Measurements from ENCODE around the gene ATP6AP1. TPM values are rescaled to one million over a fixed set of nuclear protein-coding genes. Genes with fewer than 3 reads are reported as not detected.
A peak's percentile ranks its signal among the peaks of the same experiment; 100 is the strongest.
"Not testable (repeated sequence)": the region's sequence is repeated elsewhere in the genome, so short reads cannot be mapped to it uniquely, and the experiment has no call there.

Gene ATP6AP1, protein sequence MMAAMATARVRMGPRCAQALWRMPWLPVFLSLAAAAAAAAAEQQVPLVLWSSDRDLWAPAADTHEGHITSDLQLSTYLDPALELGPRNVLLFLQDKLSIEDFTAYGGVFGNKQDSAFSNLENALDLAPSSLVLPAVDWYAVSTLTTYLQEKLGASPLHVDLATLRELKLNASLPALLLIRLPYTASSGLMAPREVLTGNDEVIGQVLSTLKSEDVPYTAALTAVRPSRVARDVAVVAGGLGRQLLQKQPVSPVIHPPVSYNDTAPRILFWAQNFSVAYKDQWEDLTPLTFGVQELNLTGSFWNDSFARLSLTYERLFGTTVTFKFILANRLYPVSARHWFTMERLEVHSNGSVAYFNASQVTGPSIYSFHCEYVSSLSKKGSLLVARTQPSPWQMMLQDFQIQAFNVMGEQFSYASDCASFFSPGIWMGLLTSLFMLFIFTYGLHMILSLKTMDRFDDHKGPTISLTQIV
- 29.2 and 46.6 TPM in 2 replicates for total RNA-seq (2014; rRNA removed; shearing (Covaris generic); ENCODE audit: low replicate concordance)

DNA sequence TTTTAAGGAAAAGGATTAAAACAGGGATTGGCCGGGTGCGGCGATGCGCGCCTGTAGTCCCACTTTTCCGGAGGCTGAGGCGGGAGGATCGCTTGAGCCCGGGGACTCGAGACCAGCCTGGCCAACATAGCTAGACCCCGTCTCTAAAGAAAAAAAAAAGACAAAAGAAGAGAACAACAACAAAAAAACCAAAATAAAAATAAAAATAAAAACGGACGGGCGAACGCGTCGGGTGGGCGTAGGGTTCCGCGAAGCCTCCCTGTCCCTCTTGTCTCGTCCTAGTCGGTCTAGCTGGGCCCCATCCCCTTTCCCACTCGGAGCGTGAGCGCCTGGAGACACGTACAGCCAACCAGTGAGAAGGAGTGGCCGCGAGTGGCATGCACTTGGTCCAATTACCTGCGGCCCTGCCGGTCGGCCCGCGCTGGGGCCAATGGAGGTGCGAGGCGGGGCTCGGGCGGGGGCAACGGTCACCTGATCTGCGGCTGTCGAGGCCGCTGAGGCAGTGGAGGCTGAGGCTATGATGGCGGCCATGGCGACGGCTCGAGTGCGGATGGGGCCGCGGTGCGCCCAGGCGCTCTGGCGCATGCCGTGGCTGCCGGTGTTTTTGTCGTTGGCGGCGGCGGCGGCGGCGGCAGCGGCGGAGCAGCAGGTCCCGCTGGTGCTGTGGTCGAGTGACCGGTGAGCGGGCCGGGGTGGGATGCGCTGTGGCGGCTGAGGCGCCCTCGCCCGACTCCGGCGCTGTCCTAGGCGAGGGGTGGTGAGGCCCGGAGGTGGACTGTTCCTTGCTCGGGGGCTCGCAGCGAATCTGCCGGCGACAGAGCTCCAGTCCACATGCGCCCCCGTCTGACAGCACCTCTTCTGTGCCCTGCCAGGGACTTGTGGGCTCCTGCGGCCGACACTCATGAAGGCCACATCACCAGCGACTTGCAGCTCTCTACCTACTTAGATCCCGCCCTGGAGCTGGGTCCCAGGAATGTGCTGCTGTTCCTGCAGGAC, at the start of gene ATP6AP1:
Gene ATP6AP1, plus strand, starts transcription at position 502 of the 996 bp plus-strand sequence. Its CDS starts 16 bp downstream, at position 518.
- in situ Hi-C loops (cut with HindIII; ENCODE audit: low pct_unique_long_range_greater_than_20kb, low sequenced_read_pairs), result no loop called here
- DNase-seq (ENCODE audit: low read depth), result peak; percentile 88

DNA sequence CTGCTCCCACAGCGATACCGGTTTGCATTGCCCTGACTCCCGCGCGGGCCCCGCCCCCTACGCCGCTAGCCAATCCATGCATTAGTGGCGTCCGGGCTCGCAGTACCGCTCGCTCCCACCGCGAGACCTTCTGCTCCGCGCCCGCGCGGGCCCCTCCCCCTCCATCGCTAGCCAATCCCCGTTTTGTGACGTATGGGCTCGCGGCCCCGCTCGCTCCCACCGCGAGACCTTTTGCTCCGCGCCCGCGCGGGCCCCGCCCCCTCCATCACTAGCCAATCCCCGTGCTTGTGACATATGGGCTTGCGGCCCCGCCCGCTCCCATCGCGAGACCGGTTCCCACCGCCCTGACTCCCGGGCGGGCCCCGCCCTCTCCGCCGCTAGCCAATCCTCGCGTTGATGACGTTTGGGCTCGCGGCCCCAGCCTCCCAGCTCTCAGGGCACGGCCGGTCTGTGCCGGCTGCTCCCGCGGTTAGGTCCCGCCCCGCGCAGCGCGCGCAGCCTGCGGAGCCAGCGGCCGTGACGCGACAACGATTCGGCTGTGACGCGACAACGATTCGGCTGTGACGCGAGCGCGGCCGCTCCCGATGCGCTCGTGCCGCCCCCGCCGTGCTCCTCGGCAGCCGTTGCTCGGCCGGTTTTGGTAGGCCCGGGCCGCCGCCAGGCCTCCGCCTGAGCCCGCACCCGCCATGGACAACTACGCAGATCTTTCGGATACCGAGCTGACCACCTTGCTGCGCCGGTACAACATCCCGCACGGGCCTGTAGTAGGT, 49.5 kb upstream of the ATP6AP1 start, which contains the start of gene EMD:
Gene EMD, plus strand, starts transcription at position 497 of the 770 bp plus-strand sequence. Its CDS starts 190 bp downstream, at position 687.
- in situ Hi-C loops (cut with HindIII; ENCODE audit: low pct_unique_long_range_greater_than_20kb, low sequenced_read_pairs), result no loop called here
- DNase-seq (ENCODE audit: low read depth), result peak; percentile 98

DNA sequence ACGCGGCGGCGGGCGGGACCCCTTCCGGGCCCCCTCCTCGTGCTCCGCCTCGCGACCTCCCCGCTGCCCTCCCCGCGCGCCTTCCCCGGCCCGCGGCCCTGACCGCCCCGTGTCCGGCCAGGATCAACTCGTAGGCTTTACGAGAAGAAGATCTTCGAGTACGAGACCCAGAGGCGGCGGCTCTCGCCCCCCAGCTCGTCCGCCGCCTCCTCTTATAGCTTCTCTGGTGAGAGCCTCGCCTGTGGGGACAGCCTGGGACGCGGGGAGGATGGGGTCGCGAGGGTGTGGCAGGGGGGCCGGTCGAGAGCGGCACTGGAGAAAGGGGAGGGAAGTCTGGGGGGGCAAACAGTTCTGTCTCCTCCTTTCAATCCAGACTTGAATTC, 48.9 kb upstream of the ATP6AP1 start:
- DNase-seq (ENCODE audit: low read depth), result no peak
- in situ Hi-C loops (cut with HindIII; ENCODE audit: low pct_unique_long_range_greater_than_20kb, low sequenced_read_pairs), result no loop called here

DNA sequence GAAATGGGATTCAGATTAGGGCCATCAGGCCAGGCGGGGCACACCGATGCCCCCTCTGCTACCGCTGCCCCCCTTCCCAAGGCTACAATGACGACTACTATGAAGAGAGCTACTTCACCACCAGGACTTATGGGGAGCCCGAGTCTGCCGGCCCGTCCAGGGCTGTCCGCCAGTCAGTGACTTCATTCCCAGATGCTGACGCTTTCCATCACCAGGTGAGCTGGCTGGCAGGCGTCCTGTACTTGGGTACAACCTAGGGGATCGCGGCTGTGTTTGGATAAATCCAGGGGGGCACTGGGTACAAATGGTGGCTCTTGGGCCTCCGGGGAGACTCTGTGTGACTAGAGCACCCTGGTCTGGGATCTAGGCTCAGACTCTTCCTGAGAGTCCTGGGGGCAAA, 48.3 kb upstream of the ATP6AP1 start:
- in situ Hi-C loops (cut with HindIII; ENCODE audit: low pct_unique_long_range_greater_than_20kb, low sequenced_read_pairs), result no loop called here
- DNase-seq (ENCODE audit: low read depth), result no peak

DNA sequence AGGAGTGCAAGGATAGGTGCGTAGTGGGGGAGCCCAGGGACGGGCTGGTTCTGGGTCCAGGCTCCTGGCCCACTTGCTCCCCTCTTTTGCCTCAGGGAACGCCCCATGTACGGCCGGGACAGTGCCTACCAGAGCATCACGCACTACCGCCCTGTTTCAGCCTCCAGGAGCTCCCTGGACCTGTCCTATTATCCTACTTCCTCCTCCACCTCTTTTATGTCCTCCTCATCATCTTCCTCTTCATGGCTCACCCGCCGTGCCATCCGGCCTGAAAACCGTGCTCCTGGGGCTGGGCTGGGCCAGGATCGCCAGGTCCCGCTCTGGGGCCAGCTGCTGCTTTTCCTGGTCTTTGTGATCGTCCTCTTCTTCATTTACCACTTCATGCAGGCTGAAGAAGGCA, 47.7 kb upstream of the ATP6AP1 start:
- in situ Hi-C loops (cut with HindIII; ENCODE audit: low pct_unique_long_range_greater_than_20kb, low sequenced_read_pairs), result no loop called here
- DNase-seq (ENCODE audit: low read depth), result no peak

DNA sequence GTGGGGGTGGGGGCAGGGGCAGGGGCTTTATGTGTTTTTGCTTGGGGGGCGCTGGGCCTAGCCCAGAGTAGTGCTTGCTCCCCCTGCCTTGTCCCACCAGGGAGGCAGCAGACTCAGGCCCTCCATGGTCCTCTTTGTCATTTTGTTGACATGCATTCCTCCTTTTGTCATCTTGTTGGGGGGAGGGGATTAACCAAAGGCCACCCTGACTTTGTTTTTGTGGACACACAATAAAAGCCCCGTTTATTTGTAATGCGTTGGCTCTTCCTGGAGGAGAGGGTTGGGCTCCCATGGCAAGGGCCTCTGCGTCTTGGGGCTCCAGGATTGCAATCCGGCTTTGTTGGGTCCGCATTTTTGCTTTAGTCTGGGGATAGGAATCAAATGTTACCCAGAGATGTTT, 47.2 kb upstream of the ATP6AP1 start:
- DNase-seq (ENCODE audit: low read depth), result no peak

DNA sequence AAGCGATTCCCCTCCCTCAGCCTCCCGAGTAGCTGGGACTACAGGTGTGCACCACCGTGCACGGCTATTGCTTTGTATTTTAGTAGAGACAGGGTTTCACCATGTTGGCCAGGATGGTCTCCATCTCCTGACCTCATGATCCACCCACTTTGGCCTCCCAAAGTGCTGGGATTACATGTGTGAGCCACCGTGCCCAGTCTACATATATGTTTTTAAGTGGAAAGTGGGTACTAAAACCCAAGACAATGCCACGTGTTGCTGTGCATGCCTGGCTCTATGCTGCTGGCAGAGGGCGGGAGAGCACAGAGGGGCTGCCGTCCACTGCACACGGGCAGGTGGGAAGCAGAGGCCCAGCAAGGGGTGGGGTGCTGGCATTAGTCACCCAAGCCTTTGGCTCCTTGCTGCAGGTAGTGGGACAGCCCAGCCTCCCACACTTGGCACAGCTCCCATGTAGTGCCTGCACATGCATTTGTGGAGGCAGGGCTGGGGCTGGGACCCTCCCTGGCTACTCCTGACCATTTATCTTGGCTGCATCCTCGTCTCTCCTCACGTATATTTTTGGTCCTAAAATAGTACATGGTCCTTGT, 45.9 kb upstream of the ATP6AP1 start:
- in situ Hi-C loops (cut with HindIII; ENCODE audit: low pct_unique_long_range_greater_than_20kb, low sequenced_read_pairs), result no loop called here
- DNase-seq (ENCODE audit: low read depth), result no peak

More for the DNA sequence above, 47.2 kb upstream of the ATP6AP1 start:
- in situ Hi-C loops (cut with HindIII; ENCODE audit: low pct_unique_long_range_greater_than_20kb, low sequenced_read_pairs), result no loop called here

DNA sequence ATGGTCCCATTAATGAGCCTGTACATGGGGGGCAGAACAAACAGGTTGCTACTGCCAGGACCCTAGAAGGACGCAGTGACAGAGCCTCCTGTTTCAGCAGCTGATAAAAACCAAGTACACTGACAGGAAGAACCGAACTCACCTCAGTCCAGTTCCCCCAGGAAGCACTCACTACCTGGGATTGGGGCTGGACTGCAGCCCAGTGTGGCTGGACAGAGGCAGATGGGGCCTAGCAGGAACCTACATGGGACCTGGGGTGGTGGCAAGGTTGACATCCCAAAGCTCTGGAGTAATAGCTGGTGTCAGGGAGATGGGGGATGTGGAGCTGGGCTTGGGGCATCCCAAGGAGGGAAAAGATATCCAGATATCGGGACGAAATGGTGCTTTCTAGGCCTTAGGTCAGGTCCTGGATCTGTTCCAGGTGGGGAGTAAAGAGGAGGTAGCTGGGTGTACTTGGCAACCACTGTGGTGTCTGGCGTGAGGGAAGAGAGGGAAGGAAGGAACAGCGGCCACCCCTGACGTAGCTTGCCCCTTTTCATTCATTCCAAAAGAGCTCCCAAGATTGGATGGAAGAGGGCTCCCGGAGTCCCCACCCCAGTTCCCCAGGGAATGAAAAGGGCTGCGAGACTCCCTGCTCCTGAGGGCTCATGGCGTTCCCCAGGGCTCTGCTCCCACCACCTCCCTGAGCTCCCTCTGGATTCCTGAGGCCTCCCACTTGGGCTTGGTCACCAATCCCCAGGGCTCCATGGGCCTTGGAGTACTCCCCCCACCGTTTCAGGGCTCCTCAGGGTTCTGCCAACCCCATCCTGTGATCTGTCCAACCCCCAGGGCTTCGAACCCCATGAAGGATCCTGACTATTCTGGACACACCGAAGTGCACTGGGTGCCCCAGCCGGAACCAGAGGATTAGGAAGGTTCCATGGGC, 44.9 kb upstream of the ATP6AP1 start:
- in situ Hi-C loops (cut with HindIII; ENCODE audit: low pct_unique_long_range_greater_than_20kb, low sequenced_read_pairs), result no loop called here

DNA sequence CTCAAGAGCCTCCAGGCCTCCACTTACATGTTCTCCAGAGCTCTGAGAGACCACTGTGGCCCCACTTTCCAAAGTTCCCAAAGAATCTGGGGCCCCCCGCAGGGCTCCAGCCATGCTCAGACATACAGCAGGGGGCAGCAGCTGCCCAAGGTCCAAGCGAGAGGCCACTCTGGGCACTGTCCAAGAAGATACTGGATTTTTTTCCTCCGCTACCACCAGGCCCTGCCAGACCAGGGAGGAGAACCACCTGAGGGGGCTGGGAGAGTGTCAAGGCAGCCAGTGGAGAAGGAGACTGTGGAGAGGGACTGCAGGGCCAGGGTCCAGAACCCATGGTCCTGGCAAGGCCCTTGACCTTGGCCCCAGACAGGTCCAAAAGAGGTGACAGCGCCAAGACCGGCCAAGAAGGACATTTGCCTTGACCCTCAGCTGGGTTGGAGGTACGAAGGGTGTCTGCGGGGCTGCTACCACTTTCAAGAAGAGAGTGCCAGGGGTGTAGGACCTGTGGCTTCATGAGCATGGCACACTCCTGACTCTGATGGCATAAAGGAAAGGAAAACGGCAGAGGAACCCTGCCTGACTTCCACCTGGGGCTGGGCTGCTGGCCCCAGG, 44.1 kb upstream of the ATP6AP1 start:
- in situ Hi-C loops (cut with HindIII; ENCODE audit: low pct_unique_long_range_greater_than_20kb, low sequenced_read_pairs), result no loop called here
- no peak for DNase-seq (ENCODE audit: low read depth)

More for the DNA sequence above, 44.9 kb upstream of the ATP6AP1 start:
- DNase-seq (ENCODE audit: low read depth), result no peak

DNA sequence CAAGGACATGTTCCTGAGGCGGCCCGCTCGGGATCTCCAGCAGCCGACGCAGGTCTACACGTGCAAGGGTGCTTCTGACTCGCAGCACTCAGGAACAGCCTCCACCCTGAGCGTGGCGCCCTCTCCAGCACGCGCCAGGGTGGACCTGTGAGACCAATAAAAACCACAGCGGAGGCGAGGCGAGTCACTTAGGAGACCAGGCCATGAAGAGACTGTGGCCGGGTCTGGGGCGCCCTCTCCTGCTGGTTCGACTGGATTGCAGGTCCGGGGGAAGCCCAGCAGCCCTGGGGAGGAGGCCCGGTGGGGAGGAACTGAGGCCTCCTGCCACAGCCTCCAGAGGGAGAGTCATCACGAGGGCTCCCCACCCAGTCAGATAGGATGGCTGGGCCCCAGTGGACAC, 40.4 kb upstream of the ATP6AP1 start:
- DNase-seq (ENCODE audit: low read depth); in situ Hi-C loops (cut with HindIII; ENCODE audit: low pct_unique_long_range_greater_than_20kb, low sequenced_read_pairs): not testable (repeated sequence)

DNA sequence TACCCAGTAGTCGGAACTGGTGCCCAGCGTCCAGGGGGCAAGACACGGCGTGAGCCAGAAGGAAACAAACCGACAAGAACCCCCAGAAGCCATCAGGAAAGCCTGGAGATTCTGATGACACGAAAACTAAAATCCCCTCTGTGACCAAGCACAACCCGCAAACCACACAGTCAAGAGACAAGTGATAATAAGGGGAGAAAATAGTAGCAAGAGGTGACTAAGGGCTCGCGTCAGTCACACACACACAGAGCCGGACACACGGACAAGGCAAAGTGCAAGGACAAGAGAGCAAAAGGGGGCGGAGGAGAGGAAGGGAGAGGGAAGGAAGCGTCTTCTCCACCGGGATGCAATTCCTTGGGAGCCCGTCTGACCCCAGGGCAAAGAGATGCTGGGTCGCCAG, 39.8 kb upstream of the ATP6AP1 start:
- in situ Hi-C loops (cut with HindIII; ENCODE audit: low pct_unique_long_range_greater_than_20kb, low sequenced_read_pairs); DNase-seq (ENCODE audit: low read depth): not testable (repeated sequence)

DNA sequence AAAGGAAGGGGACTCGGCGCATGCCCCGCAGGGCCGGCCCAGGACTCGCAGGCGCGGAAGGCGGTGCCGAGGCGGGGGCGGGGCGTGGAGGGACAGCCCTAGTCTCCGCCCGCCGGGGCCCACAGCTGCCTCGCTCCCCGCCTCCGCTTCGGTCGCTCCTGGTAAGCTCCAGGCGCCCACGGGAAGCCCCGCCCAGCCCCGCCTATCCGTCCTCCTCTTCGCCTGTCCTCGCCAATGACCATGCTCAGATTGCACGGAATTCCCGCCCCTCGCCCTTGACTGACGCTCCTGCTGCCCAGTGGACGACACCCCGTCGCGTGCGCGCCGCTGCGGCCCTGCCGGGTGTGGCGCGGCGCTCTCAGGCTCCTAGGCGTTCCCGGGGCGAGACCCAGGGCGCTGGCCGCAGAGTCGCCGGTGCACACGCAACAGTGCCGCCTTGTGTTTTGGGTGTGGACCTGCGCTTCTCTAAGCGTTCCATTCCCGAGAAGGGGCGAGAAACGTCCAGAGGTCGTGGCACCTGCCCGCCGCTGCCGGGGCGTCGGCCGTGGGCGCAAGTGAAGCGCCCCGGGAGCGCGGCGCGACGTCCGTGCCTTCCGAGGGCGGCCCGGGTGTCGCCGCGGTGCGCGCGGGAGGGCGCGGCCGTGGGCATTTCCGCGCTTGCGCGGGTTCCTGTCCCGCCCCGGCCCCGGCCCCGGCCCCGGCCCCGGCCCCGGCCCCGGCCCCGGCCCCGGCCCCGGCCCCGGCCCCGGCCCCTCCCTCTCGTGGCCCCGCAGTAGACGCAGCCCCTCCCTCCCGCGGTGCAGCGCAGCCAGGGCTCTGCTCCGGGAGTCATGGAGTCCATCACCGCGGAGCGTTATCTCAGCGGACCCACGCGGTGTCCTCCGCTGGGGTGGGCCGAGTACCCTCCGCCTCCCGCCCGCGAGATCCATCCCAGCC, 38.4 kb upstream of the ATP6AP1 start:
- DNase-seq (ENCODE audit: low read depth); in situ Hi-C loops (cut with HindIII; ENCODE audit: low pct_unique_long_range_greater_than_20kb, low sequenced_read_pairs): not testable (repeated sequence)

DNA sequence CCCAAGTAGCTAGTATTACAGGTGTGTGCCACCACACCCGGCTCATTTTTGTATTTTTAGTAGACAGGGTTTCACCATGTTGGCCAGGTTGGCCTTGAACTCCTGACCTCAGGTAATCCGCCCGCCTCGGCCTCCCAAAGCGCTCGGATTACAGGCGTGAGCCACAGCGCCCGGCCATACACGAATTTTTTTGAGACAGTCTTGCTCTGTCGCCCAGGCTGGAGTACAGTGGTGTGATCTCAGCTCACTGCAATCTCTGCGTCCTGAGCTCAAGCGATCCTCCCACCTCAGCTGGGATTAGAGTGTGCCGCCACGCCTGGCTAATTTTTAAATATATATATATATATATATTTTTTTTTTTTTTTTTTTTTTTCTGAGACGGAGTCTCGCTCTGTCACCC, 32.1 kb upstream of the ATP6AP1 start:
- DNase-seq (ENCODE audit: low read depth); in situ Hi-C loops (cut with HindIII; ENCODE audit: low pct_unique_long_range_greater_than_20kb, low sequenced_read_pairs): not testable (repeated sequence)

DNA sequence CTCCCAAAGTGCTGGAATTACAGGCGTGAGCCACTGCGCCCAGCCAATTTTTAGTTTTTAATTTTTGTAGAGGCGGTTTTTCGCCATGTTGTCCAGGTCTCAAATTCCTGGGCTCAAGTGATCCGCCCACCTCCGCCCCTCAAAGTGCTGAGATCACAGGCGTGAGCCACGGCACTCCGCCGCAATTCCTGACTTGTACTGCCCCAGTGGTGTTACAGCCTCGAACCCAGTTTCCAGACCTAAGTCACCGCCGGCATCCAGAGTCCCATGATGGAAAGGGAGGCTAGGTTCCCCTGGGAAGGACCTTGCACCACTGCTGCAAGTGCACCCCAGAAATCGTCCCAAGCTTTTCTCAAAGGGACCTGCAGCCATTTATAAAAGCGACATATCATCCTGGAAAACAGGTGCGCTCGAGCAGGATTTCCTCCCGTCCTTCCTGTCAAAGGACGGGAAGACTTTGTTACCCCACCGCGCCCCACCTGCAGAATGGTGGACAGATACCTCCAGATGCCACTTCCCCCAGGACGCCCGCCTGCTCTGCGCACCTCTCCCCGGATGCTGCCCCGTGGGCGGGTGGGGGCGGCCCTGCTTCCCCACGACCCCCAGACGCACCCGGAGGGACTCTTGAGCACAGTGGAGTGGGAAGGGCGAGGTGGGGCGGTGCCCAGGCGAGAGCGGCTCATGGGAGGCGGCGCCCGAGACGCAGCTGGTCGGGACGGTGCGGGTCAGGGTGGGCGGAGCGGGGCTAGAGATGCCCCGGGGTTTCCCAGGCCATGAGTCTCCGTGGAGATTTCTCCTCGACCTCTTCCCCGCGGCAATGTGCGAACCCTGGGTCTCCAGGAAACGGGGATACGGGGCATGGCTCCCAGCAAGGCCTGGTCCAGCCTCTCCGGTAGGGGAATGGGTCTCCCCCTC, 31.2 kb upstream of the ATP6AP1 start:
- peak; percentile 74 for DNase-seq (ENCODE audit: low read depth)
- in situ Hi-C loops (cut with HindIII; ENCODE audit: low pct_unique_long_range_greater_than_20kb, low sequenced_read_pairs), result no loop called here
